ENCODE measurements around the gene VAV2. TPM values are rescaled to one million over a fixed set of nuclear protein-coding genes. Genes with fewer than 3 reads are reported as not detected.

The VAV2 gene
- total RNA-seq, 1 experiment from 2014 or later = 24.7 TPM

GRCh38 chr9:133775951-133776905 is 215.9 kb downstream of the VAV2 start:
- Histone ChIP-seq H3K27me3 (ENCODE audit: control insufficient read depth, insufficient read depth, low read length) (no peaks in the 10 kb centered on the region), H3K4me3 (ENCODE audit: low read depth in 2 of 2, low read length in 2 of 2) (no peak overlapping the region), H3K27ac (ENCODE audit: low read length) (no peak overlapping the region), H3K4me1 (ENCODE audit: control insufficient read depth, insufficient read depth, low read length) (no peaks in the 10 kb centered on the region), H3K36me3 (ENCODE audit: control insufficient read depth, insufficient read depth, low read length) (no peaks in the 10 kb centered on the region), H3K9me3 (ENCODE audit: control insufficient read depth, insufficient read depth, low read depth, low read length) (no peaks in the 10 kb centered on the region)
- no peak for DNase-seq (ENCODE audit: low read depth, low spot score)
- in situ Hi-C loops (cut with HindIII; ENCODE audit: low pct_unique_long_range_greater_than_20kb, low sequenced_read_pairs) (no loop called here), intact Hi-C loops (cut with micrococcal nuclease; ENCODE audit: unreplicated experiment) (no loop called here)
- ATAC-seq = no peak
- BruUV-seq (replicated peaks) = no TSS peak
- ChIA-PET CTCF (no interaction called here), POLR2A (no interaction called here)
- TF ChIP-seq SIN3A (IDR thresholded peaks at IDR 0.05; ENCODE audit: borderline replicate concordance, insufficient read depth, low read depth, low read length) = no peak
- TF ChIP-seq TCF7L2 (IDR thresholded peaks at IDR 0.05; ENCODE audit: low read depth, low read length) = no peak
- TF ChIP-seq POLR2AphosphoS5 (IDR thresholded peaks at IDR 0.05; ENCODE audit: low read depth, low read length) = no peak
- no peak for TF ChIP-seq REST (IDR thresholded peaks at IDR 0.05; ENCODE audit: insufficient read depth in 1 of 2, low read depth in 2 of 2, low read length in 1 of 2)
- no peak for TF ChIP-seq CTCF (IDR thresholded peaks at IDR 0.05)

GRCh38 chr9:133775291-133775690 is 216.8 kb downstream of the VAV2 start:
- H3K27me3 ChIP-seq (ENCODE audit: control insufficient read depth, insufficient read depth, low read length) = no peaks in the 10 kb centered on the region
- TF ChIP-seq SIN3A (IDR thresholded peaks at IDR 0.05; ENCODE audit: borderline replicate concordance, insufficient read depth, low read depth, low read length) (no peak), REST (IDR thresholded peaks at IDR 0.05; ENCODE audit: insufficient read depth in 1 of 2, low read depth in 2 of 2, low read length in 1 of 2) (no peak), TCF7L2 (IDR thresholded peaks at IDR 0.05; ENCODE audit: low read depth, low read length) (no peak), CTCF (IDR thresholded peaks at IDR 0.05) (no peak), POLR2AphosphoS5 (IDR thresholded peaks at IDR 0.05; ENCODE audit: low read depth, low read length) (no peak)
- H3K4me1 ChIP-seq (ENCODE audit: control insufficient read depth, insufficient read depth, low read length) = no peaks in the 10 kb centered on the region
- ChIA-PET POLR2A (no interaction called here), CTCF (no interaction called here)
- H3K27ac ChIP-seq (ENCODE audit: low read length) = no peak overlapping the region
- DNase-seq (ENCODE audit: low read depth, low spot score) = no peak
- no peak overlapping the region for H3K4me3 ChIP-seq (ENCODE audit: low read depth in 2 of 2, low read length in 2 of 2)
- ATAC-seq = no peak
- in situ Hi-C loops (cut with HindIII; ENCODE audit: low pct_unique_long_range_greater_than_20kb, low sequenced_read_pairs) (no loop called here), intact Hi-C loops (cut with micrococcal nuclease; ENCODE audit: unreplicated experiment) (no loop called here)
- BruUV-seq (replicated peaks) = no TSS peak
- H3K36me3 ChIP-seq (ENCODE audit: control insufficient read depth, insufficient read depth, low read length) = no peaks in the 10 kb centered on the region
- H3K9me3 ChIP-seq (ENCODE audit: control insufficient read depth, insufficient read depth, low read depth, low read length) = no peaks in the 10 kb centered on the region
